HepG2 (cell line): ENCODE measurements around the gene RNU6-8. TPM values are rescaled to one million over a fixed set of nuclear protein-coding genes. Genes with fewer than 3 reads are reported as not detected.

Source experiments
- ASH2L ChIP-seq: fragments of 300-600, 200-600 bp; sonication (generic); IDR thresholded peaks from 2 replicates; pipeline ENCODE4 v1.7.0; 2017; ENCODE audit warnings: low read depth, mild to moderate bottlenecking, moderate library complexity, mixed read lengths, low read length; ENCODE audit not compliant: insufficient read length
- BATF2 ChIP-seq: sonication (generic); formaldehyde crosslinking; IDR thresholded peaks from 2 replicates; pipeline ENCODE4 v1.8.0; 2022; ENCODE audit warnings: mild to moderate bottlenecking, missing genetic modification reagents, moderate library complexity
- CBX1 ChIP-seq: IDR thresholded peaks from one replicate; pipeline ENCODE4 v1.6.1; 2016; ENCODE audit warnings: antibody characterized with exemption, low read depth
- CENPT ChIP-seq: sonication (generic); formaldehyde crosslinking; IDR thresholded peaks from 2 replicates; pipeline ENCODE4 v1.8.0; 2022; ENCODE audit warnings: low read depth, mild to moderate bottlenecking, moderate library complexity, missing genetic modification reagents
- CREB1 ChIP-seq, 2 experiments: fragments of 450-650 bp in 1 of 2; IDR thresholded peaks; 2 replicates each; pipeline ENCODE4 v1.6.1; 2016 to 2017; ENCODE audit warnings: control low read depth in 1 of 2, mild to moderate bottlenecking in 1 of 2, missing compliant biosample characterization in 1 of 2, missing genetic modification characterization in 1 of 2
- CTCF ChIP-seq: sonication (generic); formaldehyde crosslinking; IDR thresholded peaks from 2 replicates; pipeline ENCODE4 v1.5.0; 2020; ENCODE audit warnings: mild to moderate bottlenecking, missing genetic modification reagents, moderate library complexity
- EED ChIP-seq: sonication (generic); formaldehyde crosslinking; IDR thresholded peaks from 2 replicates; pipeline ENCODE4 v1.5.0; 2020; ENCODE audit warnings: mild to moderate bottlenecking, missing genetic modification reagents
- ELF1 ChIP-seq: sonication (generic); formaldehyde crosslinking; IDR thresholded peaks from 2 replicates; pipeline ENCODE4 v1.4.0; 2020; ENCODE audit warnings: missing genetic modification reagents
- HES4 ChIP-seq: sonication (generic); formaldehyde crosslinking; IDR thresholded peaks from 2 replicates; pipeline ENCODE4 v1.9.0; 2021; ENCODE audit warnings: mild to moderate bottlenecking, missing genetic modification reagents, borderline replicate concordance
- MBD4 ChIP-seq: IDR thresholded peaks from 2 replicates; pipeline ENCODE4 v1.6.1; 2012; ENCODE audit warnings: low read length, inconsistent platforms, borderline replicate concordance
- NR2F6 ChIP-seq, 2 experiments: IDR thresholded peaks; 2 replicates each; pipeline ENCODE4 v1.6.1; 2016; ENCODE audit warnings: antibody characterized with exemption in 1 of 2, mild to moderate bottlenecking in 1 of 2
- RBFOX2 ChIP-seq: fragments of 200-400 bp; formaldehyde crosslinking; IDR thresholded peaks from 2 replicates; pipeline ENCODE4 v1.6.1; 2017; ENCODE audit warnings: low read depth, mild to moderate bottlenecking, low read length
- SMAD3 ChIP-seq: sonication (generic); formaldehyde crosslinking; IDR thresholded peaks from 2 replicates; pipeline ENCODE4 v1.4.0; 2020; ENCODE audit warnings: missing genetic modification reagents
- TAF1 ChIP-seq: sonication (generic); formaldehyde crosslinking; IDR thresholded peaks from 2 replicates; pipeline ENCODE4 v1.4.0; 2020; ENCODE audit warnings: missing genetic modification reagents
- TOE1 ChIP-seq: sonication (generic); formaldehyde crosslinking; IDR thresholded peaks from 2 replicates; pipeline ENCODE4 v1.4.0; 2020; ENCODE audit warnings: mild to moderate bottlenecking, missing genetic modification reagents
- ZFP36L2 ChIP-seq: sonication (generic); formaldehyde crosslinking; IDR thresholded peaks from 2 replicates; pipeline ENCODE4 v1.4.0; 2020; ENCODE audit warnings: missing genetic modification reagents
- ZNF34 ChIP-seq: sonication (generic); formaldehyde crosslinking; IDR thresholded peaks from 2 replicates; pipeline ENCODE4 v1.4.0; 2020; ENCODE audit warnings: mild to moderate bottlenecking, missing genetic modification reagents, borderline replicate concordance
- ZNF577 ChIP-seq: sonication (generic); formaldehyde crosslinking; IDR thresholded peaks from 2 replicates; pipeline ENCODE4 v1.4.0; 2020; ENCODE audit warnings: mild to moderate bottlenecking, low read depth, missing genetic modification reagents, borderline replicate concordance
- ZNF7 ChIP-seq: IDR thresholded peaks from 2 replicates; pipeline ENCODE4 v1.6.1; 2016; ENCODE audit warnings: missing biosample characterization, missing genetic modification reagents
- ZNF788 ChIP-seq: sonication (generic); formaldehyde crosslinking; IDR thresholded peaks from 2 replicates; pipeline ENCODE4 v1.5.0; 2020; ENCODE audit warnings: mild to moderate bottlenecking, missing genetic modification reagents, borderline replicate concordance
- ZXDC ChIP-seq: sonication (generic); formaldehyde crosslinking; IDR thresholded peaks from 2 replicates; pipeline ENCODE4 v1.5.0; 2020; ENCODE audit warnings: mild to moderate bottlenecking, missing genetic modification reagents
- polyA plus RNA-seq, 8 experiments: library from polyadenylated mRNA; depleted of rRNA in 3 of 8; stranded (reverse) in 7 of 8; unstranded in 1 of 8; fragments of >200 nt; fragmentation: Illumina TruSeq in 4 of 8; extraction: Trizol in 4 of 8; gene quantifications; 2 replicates each; pipeline versions ENCODE4 v1.2.1 to v1.2.3, GENCODE V29; 2011 to 2016; ENCODE audit warnings: low read depth in 4 of 8, missing spikeins in 1 of 8, mixed read lengths in 1 of 8; ENCODE audit not compliant: insufficient read depth in 1 of 8
- total RNA-seq, 5 experiments: library from RNA; depleted of rRNA; stranded (reverse); fragments of >200 nt; fragmentation: Illumina TruSeq; extraction: Trizol; gene quantifications; 2 replicates each; pipeline ENCODE4 v1.2.3, GENCODE V29; 2016; ENCODE audit warnings: low read depth in 1 of 5
- TF ChIP-seq, protein P1 (sequence below): sonication (generic); formaldehyde crosslinking; IDR thresholded peaks from 2 replicates; pipeline ENCODE4 v1.4.0; 2020; ENCODE audit warnings: missing genetic modification reagents, low read depth, mild to moderate bottlenecking, borderline replicate concordance
- TF ChIP-seq, protein P2 (sequence below): sonication (generic); formaldehyde crosslinking; IDR thresholded peaks from 2 replicates; pipeline ENCODE4 v1.5.0; 2020; ENCODE audit warnings: missing genetic modification reagents

Gene RNU6-8
- total and polyA plus RNA-seq, 2 of the 13 experiments (the other 11 are each of a cell fraction or from before 2014, with no cell fraction given): under 0.01 TPM; not detected in 1

DNA sequence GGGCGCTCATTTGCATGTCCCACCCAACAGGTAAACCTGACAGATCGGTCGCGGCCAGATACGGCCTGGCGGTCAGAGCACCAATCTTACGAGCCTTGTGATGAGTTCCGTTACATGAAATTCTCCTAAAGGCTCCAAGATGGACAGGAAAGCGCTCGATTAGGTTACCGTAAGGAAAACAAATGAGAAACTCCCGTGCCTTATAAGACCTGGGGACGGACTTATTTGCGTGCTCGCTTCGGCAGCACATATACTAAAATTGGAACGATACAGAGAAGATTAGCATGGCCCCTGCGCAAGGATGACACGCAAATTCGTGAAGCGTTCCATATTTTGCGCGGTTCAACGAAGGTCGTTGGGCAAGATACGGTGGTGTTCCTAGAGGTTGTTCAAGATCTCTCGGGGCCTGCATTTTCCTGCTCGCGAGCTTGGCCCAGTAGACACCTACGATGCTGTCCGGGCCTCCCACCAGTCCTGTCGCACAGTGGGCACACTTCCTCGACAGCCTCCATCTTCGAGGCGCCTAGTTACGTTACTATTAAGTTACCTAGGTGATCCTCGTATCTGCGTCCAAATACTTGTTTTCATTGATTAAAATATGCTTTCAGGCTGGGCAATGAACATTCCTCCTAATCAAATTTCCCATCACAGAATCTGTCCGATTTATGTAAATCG is 1.1 kb downstream of the RNU6-8 start, which contains the start of gene RNU6-7 (continued):
- peak; percentile 67 for TF ChIP-seq SMAD3
- peak; percentile 71; the same call in 1 of the 2 replicates for TF ChIP-seq CENPT (CRISPR knock-in tag)
- no peak for TF ChIP-seq NR2F6 (IDR thresholded peaks at IDR 0.05)
- TF ChIP-seq NR2F6 (CRISPR knock-in tag; IDR thresholded peaks at IDR 0.05): no peak
- TF ChIP-seq CREB1 (IDR thresholded peaks at IDR 0.05): 0 out of 2 replicates have a peak, but pooled peaks have one; percentile 1
- no peak for TF ChIP-seq CREB1 (CRISPR knock-in tag; IDR thresholded peaks at IDR 0.05)
- no peak for TF ChIP-seq CBX1
- no peak for TF ChIP-seq HES4
- peak; percentile 4; the same call in 1 of the 2 replicates for TF ChIP-seq ZNF788 (CRISPR knock-in tag)
- peak; percentile 51; the same call in 1 of the 2 replicates for TF ChIP-seq ZFP36L2 (CRISPR knock-in tag)
- TF ChIP-seq RBFOX2: no peak
- no peak for TF ChIP-seq BATF2
- TF ChIP-seq MBD4: no peak
- no peak for TF ChIP-seq TOE1 (CRISPR knock-in tag)
- TF ChIP-seq, protein P1, sequence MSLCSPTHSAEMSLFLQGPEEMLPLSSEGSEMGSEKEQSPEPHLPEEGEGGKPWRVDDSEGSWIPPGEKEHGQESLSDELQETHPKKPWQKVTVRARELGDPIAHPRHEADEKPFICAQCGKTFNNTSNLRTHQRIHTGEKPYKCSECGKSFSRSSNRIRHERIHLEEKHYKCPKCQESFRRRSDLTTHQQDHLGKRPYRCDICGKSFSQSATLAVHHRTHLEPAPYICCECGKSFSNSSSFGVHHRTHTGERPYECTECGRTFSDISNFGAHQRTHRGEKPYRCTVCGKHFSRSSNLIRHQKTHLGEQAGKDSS (CRISPR knock-in tag): no peak; the same call in 1 of the 2 replicates
- no peak for TF ChIP-seq CTCF (CRISPR knock-in tag)
- peak; percentile 72 for TF ChIP-seq ASH2L
- 0 out of 2 replicates have a peak, but pooled peaks have one; percentile 10 for TF ChIP-seq ZNF7 (CRISPR knock-in tag)
- TF ChIP-seq ELF1 (CRISPR knock-in tag): no peak
- TF ChIP-seq ZXDC (CRISPR knock-in tag): no peak
- TF ChIP-seq, protein P2, sequence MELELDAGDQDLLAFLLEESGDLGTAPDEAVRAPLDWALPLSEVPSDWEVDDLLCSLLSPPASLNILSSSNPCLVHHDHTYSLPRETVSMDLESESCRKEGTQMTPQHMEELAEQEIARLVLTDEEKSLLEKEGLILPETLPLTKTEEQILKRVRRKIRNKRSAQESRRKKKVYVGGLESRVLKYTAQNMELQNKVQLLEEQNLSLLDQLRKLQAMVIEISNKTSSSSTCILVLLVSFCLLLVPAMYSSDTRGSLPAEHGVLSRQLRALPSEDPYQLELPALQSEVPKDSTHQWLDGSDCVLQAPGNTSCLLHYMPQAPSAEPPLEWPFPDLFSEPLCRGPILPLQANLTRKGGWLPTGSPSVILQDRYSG: 0 out of 2 replicates have a peak, but pooled peaks have one; percentile 26
- peak; percentile 59; the same call in 1 of the 2 replicates for TF ChIP-seq ZNF577 (CRISPR knock-in tag)
- no peak for TF ChIP-seq TAF1 (CRISPR knock-in tag)
- TF ChIP-seq ZNF34 (CRISPR knock-in tag): peak; percentile 94
- 0 out of 2 replicates have a peak, but pooled peaks have one; percentile 80 for TF ChIP-seq EED
